ENCODE data around the gene WDR87.
"Not testable (repeated sequence)": the region's sequence is repeated elsewhere in the genome, so short reads cannot be mapped to it uniquely, and the experiment has no call there.

The WDR87 gene

GRCh38 chr19:37874784-37875183, 31.6 kb downstream of the WDR87 start:
- DNase-seq, result no peak

- no peak for DNase-seq
These were observed 34.0 kb downstream of the WDR87 start for GRCh38 chr19:37872383-37872782.

GRCh38 chr19:37869766-37870340, 36.5 kb downstream of the WDR87 start:
- DNase-seq, result no peak

GRCh38 chr19:37867831-37868230, 38.6 kb downstream of the WDR87 start:
- DNase-seq, result peak; percentile 34

- not testable (repeated sequence) for DNase-seq
These were observed 40.5 kb downstream of the WDR87 start for GRCh38 chr19:37865930-37866329.

- no peak for DNase-seq
These were observed 41.9 kb downstream of the WDR87 start for GRCh38 chr19:37864501-37864900.

GRCh38 chr19:37855098-37855497, 51.3 kb downstream of the WDR87 start:
- DNase-seq, result no peak

- DNase-seq, result peak; percentile 13
These were observed 60.5 kb downstream of the WDR87 start for GRCh38 chr19:37845932-37846331.

All from EL (cell line).